ENCODE data around the gene CHIC2. TPM values are rescaled to one million over a fixed set of nuclear protein-coding genes. Genes with fewer than 3 reads are reported as not detected.
"Not testable (repeated sequence)": the region's sequence is repeated elsewhere in the genome, so short reads cannot be mapped to it uniquely, and the experiment has no call there.

Gene CHIC2
- total and polyA plus RNA-seq, 2 of the 8 experiments (the other 6 are each of a cell fraction or from before 2014, with no cell fraction given) = 4.5 to 10.9 TPM

DNA sequence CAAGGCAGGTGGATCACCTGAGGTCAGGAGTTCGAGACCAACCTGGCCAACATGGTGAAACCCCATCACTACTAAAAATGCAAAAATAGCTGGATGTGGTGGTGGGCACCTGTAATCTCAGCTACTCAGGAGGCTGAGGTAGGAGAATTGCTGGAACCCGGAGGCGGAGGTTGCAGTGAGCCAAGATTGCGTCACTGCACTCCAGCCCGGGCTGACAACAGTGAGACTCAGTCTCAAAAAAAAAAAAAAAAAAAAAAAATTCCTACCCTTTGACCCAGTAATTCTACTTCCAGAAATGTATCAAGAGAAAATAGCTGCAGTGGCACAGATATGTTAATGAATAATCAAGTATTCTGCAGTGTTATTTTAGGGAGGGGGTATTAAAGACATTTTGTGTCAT, 11.1 kb downstream of the CHIC2 start:
- peaks cover 0 to 45% of the 10 kb centered on the region in 2 experiments; a peak in 3 of 4 replicates for H3K79me2 ChIP-seq (ENCODE audit: control insufficient read depth in 1 of 2, insufficient read depth in 2 of 2, low read length in 2 of 2)
- H2AFZ ChIP-seq (ENCODE audit: low read length); H3K14ac ChIP-seq (ENCODE audit: insufficient read length); DNase-seq (ENCODE audit: low read depth in 1 of 2, low spot score in 2 of 2); FAIRE-seq; H3K4me1 ChIP-seq (replicated peaks in 1 of 4; ENCODE audit: control insufficient read depth in 3 of 4, insufficient read depth in 4 of 4, low read length in 3 of 4); H3K36me3 ChIP-seq (ENCODE audit: control insufficient read depth in 2 of 4, insufficient read depth in 4 of 4, low read length in 3 of 4); H2AK5ac ChIP-seq (ENCODE audit: low read depth, low read length); H2BK20ac ChIP-seq (ENCODE audit: low read length); H3K18ac ChIP-seq (ENCODE audit: extremely low read depth, low read length); H2BK15ac ChIP-seq (ENCODE audit: low read length); H3K4me2 ChIP-seq (ENCODE audit: insufficient read depth in 1 of 2, low read depth in 2 of 2, low read length in 2 of 2); H3K27me3 ChIP-seq (replicated peaks in 1 of 4; ENCODE audit: control insufficient read depth in 3 of 4, extremely low read depth in 1 of 4, insufficient read depth in 3 of 4, low read length in 3 of 4); H3K9ac ChIP-seq (replicated peaks in 1 of 4; ENCODE audit: extremely low read depth in 1 of 4, low read depth in 3 of 4, low read length in 3 of 4); H4K8ac ChIP-seq (ENCODE audit: extremely low read depth, insufficient read depth, low read length); H3K79me1 ChIP-seq (ENCODE audit: low read depth, low read length); H3K4ac ChIP-seq (replicated peaks; ENCODE audit: insufficient read length, low read depth, low read length); H2BK120ac ChIP-seq (replicated peaks; ENCODE audit: low read depth, low read length); H3K9me3 ChIP-seq (ENCODE audit: insufficient read depth in 2 of 2, low read depth in 1 of 2, low read length in 1 of 2); H2BK5ac ChIP-seq (ENCODE audit: low read depth, low read length); CTCF ChIA-PET (ENCODE audit: partially characterized antibody); H4K5ac ChIP-seq (ENCODE audit: insufficient read length, low read depth, low read length); H3K23me2 ChIP-seq (ENCODE audit: low read depth, low read length); H3K23ac ChIP-seq (ENCODE audit: insufficient read length); H3K56ac ChIP-seq (replicated peaks; ENCODE audit: insufficient read length, low read depth, low read length); H2BK12ac ChIP-seq (ENCODE audit: low read depth, low read length); H4K20me1 ChIP-seq (replicated peaks in 1 of 2; ENCODE audit: control insufficient read depth in 1 of 2, insufficient read depth in 2 of 2, low read length in 2 of 2); H3K4me3 ChIP-seq (ENCODE audit: extremely low read depth in 1 of 4, insufficient read depth in 2 of 4, low read depth in 3 of 4, low read length in 4 of 4); H4K91ac ChIP-seq (replicated peaks; ENCODE audit: insufficient read length, low read length); H3K27ac ChIP-seq (ENCODE audit: low read depth, low read length): not testable (repeated sequence)
- POLR2A ChIA-PET (ENCODE audit: partially characterized antibody) = interaction anchor here (1.3 kb wide), 1 partner anchor 16 kb away, joined by 5 read pairs; no protein-coding TSS in a partner anchor
- 95% methylated on average over 5 of the region's 5 CpGs; no CpG with 5 or more reads in 1 of the 2 experiments for WGBS, 2 experiments (ENCODE audit: extremely low coverage in 1 of 2, insufficient coverage in 1 of 2, insufficient read length in 1 of 2, insufficient replicate concordance in 2 of 2, low coverage in 1 of 2, low lambda C conversion rate in 2 of 2, missing lambda C conversion rate in 1 of 2)

Data from H1 (cell line).